ENCODE results near the gene CCDC91.

DNA sequence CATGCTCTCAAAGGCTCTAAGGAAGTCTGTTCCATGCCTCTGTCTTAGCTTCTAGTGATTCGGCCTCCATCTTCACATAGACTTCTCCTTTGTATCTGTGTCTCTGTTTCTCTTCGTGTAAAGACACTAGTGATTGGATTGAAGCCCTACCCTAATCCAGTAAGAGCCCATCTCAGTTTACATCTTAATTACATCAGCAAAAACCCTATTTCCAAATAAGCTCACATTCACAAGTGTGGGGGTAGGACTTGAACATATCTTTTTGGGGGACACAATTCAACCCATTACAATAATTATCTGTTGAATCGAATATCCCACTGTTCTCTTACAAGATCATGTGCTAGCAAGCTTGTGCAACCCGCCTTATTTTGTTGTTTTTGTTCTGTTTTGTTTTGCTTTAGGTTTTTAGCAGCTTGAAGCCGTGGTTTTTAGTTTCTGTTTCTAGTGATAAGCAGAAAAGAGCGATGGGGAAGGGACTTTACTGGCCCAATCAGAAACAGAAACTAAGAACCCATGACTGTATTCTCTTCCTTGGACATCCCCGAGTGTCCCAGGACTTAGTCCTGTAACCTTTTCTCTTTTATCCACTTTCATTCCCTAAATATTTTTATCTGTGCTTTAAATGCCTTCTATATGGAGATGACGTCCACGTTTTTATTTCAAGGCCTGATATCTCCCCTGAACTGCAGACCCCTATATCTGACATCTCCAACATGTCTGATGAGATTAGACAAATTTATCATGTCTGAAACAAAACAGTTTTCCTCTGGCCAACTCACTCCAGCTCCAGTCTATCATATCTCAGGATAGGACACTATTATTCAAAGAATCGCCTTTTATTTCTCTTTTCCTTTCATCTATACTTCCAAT lies 353.0 kb downstream of the CCDC91 start:
- TF ChIP-seq, protein P1, sequence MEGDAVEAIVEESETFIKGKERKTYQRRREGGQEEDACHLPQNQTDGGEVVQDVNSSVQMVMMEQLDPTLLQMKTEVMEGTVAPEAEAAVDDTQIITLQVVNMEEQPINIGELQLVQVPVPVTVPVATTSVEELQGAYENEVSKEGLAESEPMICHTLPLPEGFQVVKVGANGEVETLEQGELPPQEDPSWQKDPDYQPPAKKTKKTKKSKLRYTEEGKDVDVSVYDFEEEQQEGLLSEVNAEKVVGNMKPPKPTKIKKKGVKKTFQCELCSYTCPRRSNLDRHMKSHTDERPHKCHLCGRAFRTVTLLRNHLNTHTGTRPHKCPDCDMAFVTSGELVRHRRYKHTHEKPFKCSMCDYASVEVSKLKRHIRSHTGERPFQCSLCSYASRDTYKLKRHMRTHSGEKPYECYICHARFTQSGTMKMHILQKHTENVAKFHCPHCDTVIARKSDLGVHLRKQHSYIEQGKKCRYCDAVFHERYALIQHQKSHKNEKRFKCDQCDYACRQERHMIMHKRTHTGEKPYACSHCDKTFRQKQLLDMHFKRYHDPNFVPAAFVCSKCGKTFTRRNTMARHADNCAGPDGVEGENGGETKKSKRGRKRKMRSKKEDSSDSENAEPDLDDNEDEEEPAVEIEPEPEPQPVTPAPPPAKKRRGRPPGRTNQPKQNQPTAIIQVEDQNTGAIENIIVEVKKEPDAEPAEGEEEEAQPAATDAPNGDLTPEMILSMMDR (IDR thresholded peaks at IDR 0.05): no peak
- no peak for TF ChIP-seq POLR2A (IDR thresholded peaks at IDR 0.05)

Measured in Peyer's patch (tissue), 4 donors.